ENCODE results near the gene MAIP1. TPM values are rescaled to one million over a fixed set of nuclear protein-coding genes. Genes with fewer than 3 reads are reported as not detected.

MAIP1 gene
- total and polyA plus RNA-seq, 9 of the 15 experiments (the other 6 are each of a cell fraction or from before 2014, with no cell fraction given) = 3.6 to 30.0 (median 24.5) TPM

DNA sequence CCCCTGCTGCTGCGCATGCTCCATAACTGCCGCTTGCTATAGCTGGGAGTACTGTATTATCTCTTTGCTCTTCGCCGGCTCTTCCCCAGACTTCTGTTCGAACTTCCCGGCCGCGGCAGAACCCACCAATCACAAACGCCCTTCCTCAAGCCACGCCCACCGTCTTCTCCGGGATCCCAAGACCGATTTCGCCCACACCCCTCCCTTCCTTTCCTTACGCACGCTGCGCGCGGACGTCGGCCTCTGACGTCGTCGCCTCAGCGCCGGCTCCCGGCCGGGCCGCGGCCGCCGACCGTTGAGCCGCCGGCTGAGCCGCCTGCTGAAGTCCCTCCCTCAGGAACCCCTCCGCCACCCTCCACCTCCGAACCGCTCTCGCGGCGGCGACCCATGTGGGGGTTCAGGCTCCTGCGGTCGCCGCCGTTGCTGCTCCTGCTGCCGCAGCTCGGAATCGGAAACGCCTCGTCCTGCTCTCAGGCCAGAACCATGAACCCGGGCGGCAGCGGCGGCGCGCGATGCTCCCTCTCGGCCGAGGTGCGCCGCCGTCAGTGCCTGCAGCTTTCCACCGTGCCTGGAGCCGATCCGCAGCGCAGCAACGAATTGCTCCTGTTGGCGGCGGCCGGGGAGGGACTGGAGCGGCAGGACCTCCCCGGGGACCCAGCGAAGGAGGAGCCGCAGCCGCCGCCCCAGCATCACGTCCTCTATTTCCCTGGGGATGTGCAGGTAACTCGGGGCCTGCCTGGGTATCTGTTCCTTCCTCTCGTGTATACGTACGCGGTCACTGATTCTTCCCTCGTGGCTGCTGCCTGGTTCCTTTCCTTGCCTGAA is 44.1 kb upstream of the MAIP1 start, which contains the start of gene C2orf69 (continued):
- TF ChIP-seq, protein P1, sequence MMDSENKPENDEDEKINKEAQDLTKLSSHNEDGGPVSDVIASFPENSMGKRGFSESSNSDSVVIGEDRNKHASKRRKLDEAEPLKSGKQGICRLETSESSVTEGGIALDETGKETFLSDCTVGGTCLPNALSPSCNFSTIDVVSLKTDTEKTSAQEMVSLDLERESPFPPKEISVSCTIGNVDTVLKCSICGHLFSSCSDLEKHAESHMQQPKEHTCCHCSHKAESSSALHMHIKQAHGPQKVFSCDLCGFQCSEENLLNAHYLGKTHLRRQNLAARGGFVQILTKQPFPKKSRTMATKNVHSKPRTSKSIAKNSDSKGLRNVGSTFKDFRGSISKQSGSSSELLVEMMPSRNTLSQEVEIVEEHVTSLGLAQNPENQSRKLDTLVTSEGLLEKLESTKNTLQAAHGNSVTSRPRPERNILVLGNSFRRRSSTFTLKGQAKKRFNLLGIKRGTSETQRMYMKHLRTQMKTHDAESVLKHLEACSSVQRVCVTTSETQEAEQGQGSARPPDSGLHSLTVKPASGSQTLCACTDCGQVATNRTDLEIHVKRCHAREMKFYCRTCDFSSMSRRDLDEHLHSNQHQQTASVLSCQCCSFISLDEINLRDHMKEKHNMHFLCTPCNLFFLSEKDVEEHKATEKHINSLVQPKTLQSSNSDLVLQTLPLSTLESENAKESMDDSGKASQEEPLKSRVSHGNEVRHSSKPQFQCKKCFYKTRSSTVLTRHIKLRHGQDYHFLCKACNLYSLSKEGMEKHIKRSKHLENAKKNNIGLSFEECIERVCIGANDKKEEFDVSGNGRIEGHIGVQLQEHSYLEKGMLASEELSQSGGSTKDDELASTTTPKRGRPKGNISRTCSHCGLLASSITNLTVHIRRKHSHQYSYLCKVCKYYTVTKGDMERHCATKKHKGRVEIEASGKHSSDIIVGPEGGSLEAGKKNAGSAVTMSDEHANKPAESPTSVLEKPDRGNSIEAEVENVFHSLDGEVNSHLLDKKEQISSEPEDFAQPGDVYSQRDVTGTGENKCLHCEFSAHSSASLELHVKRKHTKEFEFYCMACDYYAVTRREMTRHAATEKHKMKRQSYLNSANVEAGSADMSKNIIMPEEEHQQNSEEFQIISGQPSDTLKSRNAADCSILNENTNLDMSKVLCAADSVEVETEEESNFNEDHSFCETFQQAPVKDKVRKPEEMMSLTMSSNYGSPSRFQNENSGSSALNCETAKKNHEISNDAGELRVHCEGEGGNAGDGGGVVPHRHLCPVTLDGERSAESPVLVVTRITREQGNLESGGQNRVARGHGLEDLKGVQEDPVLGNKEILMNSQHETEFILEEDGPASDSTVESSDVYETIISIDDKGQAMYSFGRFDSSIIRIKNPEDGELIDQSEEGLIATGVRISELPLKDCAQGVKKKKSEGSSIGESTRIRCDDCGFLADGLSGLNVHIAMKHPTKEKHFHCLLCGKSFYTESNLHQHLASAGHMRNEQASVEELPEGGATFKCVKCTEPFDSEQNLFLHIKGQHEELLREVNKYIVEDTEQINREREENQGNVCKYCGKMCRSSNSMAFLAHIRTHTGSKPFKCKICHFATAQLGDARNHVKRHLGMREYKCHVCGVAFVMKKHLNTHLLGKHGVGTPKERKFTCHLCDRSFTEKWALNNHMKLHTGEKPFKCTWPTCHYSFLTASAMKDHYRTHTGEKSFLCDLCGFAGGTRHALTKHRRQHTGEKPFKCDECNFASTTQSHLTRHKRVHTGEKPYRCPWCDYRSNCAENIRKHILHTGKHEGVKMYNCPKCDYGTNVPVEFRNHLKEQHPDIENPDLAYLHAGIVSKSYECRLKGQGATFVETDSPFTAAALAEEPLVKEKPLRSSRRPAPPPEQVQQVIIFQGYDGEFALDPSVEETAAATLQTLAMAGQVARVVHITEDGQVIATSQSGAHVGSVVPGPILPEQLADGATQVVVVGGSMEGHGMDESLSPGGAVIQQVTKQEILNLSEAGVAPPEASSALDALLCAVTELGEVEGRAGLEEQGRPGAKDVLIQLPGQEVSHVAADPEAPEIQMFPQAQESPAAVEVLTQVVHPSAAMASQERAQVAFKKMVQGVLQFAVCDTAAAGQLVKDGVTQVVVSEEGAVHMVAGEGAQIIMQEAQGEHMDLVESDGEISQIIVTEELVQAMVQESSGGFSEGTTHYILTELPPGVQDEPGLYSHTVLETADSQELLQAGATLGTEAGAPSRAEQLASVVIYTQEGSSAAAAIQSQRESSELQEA (IDR thresholded peaks at IDR 0.05; ENCODE audit: low read depth) = no peak
- TF ChIP-seq BRD4 (IDR thresholded peaks at IDR 0.05) (no peak), DMBX1 (CRISPR knock-in tag; IDR thresholded peaks at IDR 0.05; ENCODE audit: borderline replicate concordance) (no peak), ZFP30 (CRISPR knock-in tag; IDR thresholded peaks at IDR 0.05; ENCODE audit: borderline replicate concordance) (no peak), MTF1 (CRISPR knock-in tag; IDR thresholded peaks at IDR 0.05; ENCODE audit: borderline replicate concordance) (no peak), SAFB2 (IDR thresholded peaks at IDR 0.05; ENCODE audit: borderline replicate concordance, low read depth, low read length, severe bottlenecking) (no peak), ELF2 (CRISPR knock-in tag; IDR thresholded peaks at IDR 0.05) (no peak), ZBTB11 (CRISPR knock-in tag; IDR thresholded peaks at IDR 0.05) (no peak), AFF1 (IDR thresholded peaks at IDR 0.05; ENCODE audit: low read depth in 1 of 2, partially characterized antibody in 2 of 2) (no peak)

Measured in K562 (cell line).